H9 (cell line): ENCODE measurements around the gene BRAF. TPM values are rescaled to one million over a fixed set of nuclear protein-coding genes. Genes with fewer than 3 reads are reported as not detected.
"Not testable (repeated sequence)": the region's sequence is repeated elsewhere in the genome, so short reads cannot be mapped to it uniquely, and the experiment has no call there.

Experiments
- DNase-seq: peaks from one replicate; pipeline ENCODE4 v3.0.0-alpha.2; 2017
- H2AFZ ChIP-seq: one replicate; pipeline ENCODE4 v1.6.1; 2013; ENCODE audit warnings: mild to moderate bottlenecking, low read length, control low read depth, moderate library complexity
- H2AK5ac ChIP-seq: 2 replicates; pipeline ENCODE4 v1.6.1; 2013; ENCODE audit warnings: low read length, control low read depth, mixed read lengths; ENCODE audit not compliant: insufficient read length
- H2BK120ac ChIP-seq: one replicate; pipeline ENCODE4 v1.6.1; 2013; ENCODE audit warnings: low read depth, mild to moderate bottlenecking, low read length, control low read depth, inconsistent platforms; ENCODE audit not compliant: poor library complexity, severe bottlenecking
- H2BK12ac ChIP-seq: 2 replicates; pipeline ENCODE4 v1.6.1; 2013; ENCODE audit warnings: low read length, control low read depth, mixed read lengths, low read depth; ENCODE audit not compliant: insufficient read length
- H2BK15ac ChIP-seq: 2 replicates; pipeline ENCODE4 v1.6.1; 2013; ENCODE audit warnings: low read depth, low read length, control low read depth
- H2BK20ac ChIP-seq: one replicate; pipeline ENCODE4 v1.6.1; 2013; ENCODE audit warnings: low read depth, mild to moderate bottlenecking, low read length, control low read depth, inconsistent platforms; ENCODE audit not compliant: poor library complexity, severe bottlenecking
- H2BK5ac ChIP-seq: 2 replicates; pipeline ENCODE4 v1.6.1; 2013; ENCODE audit warnings: low read length, control low read depth, mixed read lengths; ENCODE audit not compliant: insufficient read length
- H3K14ac ChIP-seq: 2 replicates; pipeline ENCODE4 v1.6.1; 2013; ENCODE audit warnings: low read length, control low read depth; ENCODE audit not compliant: insufficient read depth
- H3K18ac ChIP-seq: 2 replicates; pipeline ENCODE4 v1.6.1; 2013; ENCODE audit warnings: low read depth, mild to moderate bottlenecking, mixed read lengths, low read length, control low read depth; ENCODE audit not compliant: insufficient read length
- H3K23ac ChIP-seq: 2 replicates; pipeline ENCODE4 v1.6.1; 2013; ENCODE audit warnings: low read length, control low read depth, mixed read lengths, low read depth; ENCODE audit not compliant: insufficient read length
- H3K23me2 ChIP-seq: 2 replicates; pipeline ENCODE4 v1.6.1; 2013; ENCODE audit warnings: low read depth, mild to moderate bottlenecking, mixed read lengths, low read length, control low read depth; ENCODE audit not compliant: insufficient read length, poor library complexity, severe bottlenecking
- H3K27ac ChIP-seq: 2 replicates; pipeline ENCODE4 v1.5.1; 2013; ENCODE audit warnings: low read length, control low read depth, mixed read lengths, low read depth; ENCODE audit not compliant: insufficient read length
- H3K27me3 ChIP-seq: 2 replicates; pipeline ENCODE4 v1.6.1; 2013; ENCODE audit warnings: low read length, control low read depth, inconsistent platforms; ENCODE audit not compliant: insufficient read depth
- H3K4ac ChIP-seq: 2 replicates; pipeline ENCODE4 v1.6.1; 2013; ENCODE audit warnings: low read depth, mild to moderate bottlenecking, control low read depth, inconsistent platforms, low read length, moderate library complexity
- H3K4me1 ChIP-seq: 2 replicates; pipeline ENCODE4 v1.6.1; 2013; ENCODE audit warnings: low read length, control low read depth, inconsistent platforms; ENCODE audit not compliant: insufficient read depth
- H3K4me2 ChIP-seq: 2 replicates; pipeline ENCODE4 v1.6.1; 2013; ENCODE audit warnings: low read length, control low read depth, mixed read lengths; ENCODE audit not compliant: insufficient read length, insufficient read depth
- H3K56ac ChIP-seq: 2 replicates; pipeline ENCODE4 v1.6.1; 2013; ENCODE audit warnings: low read depth, mild to moderate bottlenecking, mixed read lengths, low read length, control low read depth; ENCODE audit not compliant: insufficient read length
- H3K79me1 ChIP-seq: 2 replicates; pipeline ENCODE4 v1.6.1; 2013; ENCODE audit warnings: low read depth, mild to moderate bottlenecking, moderate library complexity, low read length, control low read depth, inconsistent platforms; ENCODE audit not compliant: insufficient read depth, poor library complexity, severe bottlenecking
- H3K79me2 ChIP-seq: 2 replicates; pipeline ENCODE4 v1.6.1; 2013; ENCODE audit warnings: low read length, control low read depth, inconsistent platforms; ENCODE audit not compliant: insufficient read depth
- H3K9ac ChIP-seq: 2 replicates; pipeline ENCODE4 v1.6.1; 2013; ENCODE audit warnings: low read length, control low read depth, mixed read lengths; ENCODE audit not compliant: insufficient read length; ENCODE audit errors: extremely low read depth
- H3K9me3 ChIP-seq: one replicate; pipeline ENCODE4 v1.6.1; 2013; ENCODE audit warnings: low read depth, low read length, inconsistent platforms; ENCODE audit not compliant: control insufficient read depth
- H3T11ph ChIP-seq: one replicate; pipeline ENCODE4 v1.6.1; 2013; ENCODE audit warnings: mild to moderate bottlenecking, low read length, control low read depth, inconsistent platforms
- H4K20me1 ChIP-seq: one replicate; pipeline ENCODE4 v1.6.1; 2013; ENCODE audit not compliant: control insufficient read depth, insufficient read length, insufficient read depth
- H4K5ac ChIP-seq: 2 replicates; pipeline ENCODE4 v1.6.1; 2013; ENCODE audit warnings: low read depth, mild to moderate bottlenecking, mixed read lengths, low read length, control low read depth; ENCODE audit not compliant: insufficient read length
- H4K8ac ChIP-seq: replicated peaks from 2 replicates; pipeline ENCODE4 v1.6.1; 2013; ENCODE audit warnings: low read length, control low read depth, mixed read lengths, low read depth; ENCODE audit not compliant: insufficient read length
- H4K91ac ChIP-seq: 2 replicates; pipeline ENCODE4 v1.6.1; 2013; ENCODE audit warnings: low read depth, mild to moderate bottlenecking, moderate library complexity, mixed read lengths, low read length, control low read depth; ENCODE audit not compliant: insufficient read length
- H3K27ac Mint-ChIP-seq, 3 experiments: 2 replicates in 2 of 3; 3 replicates in 1 of 3; pipeline ENCODE4 v1.8.0; 2020 to 2021; ENCODE audit warnings: mixed read lengths in 3 of 3, mild to moderate bottlenecking in 1 of 3, moderate library complexity in 1 of 3
- H3K27me3 Mint-ChIP-seq: 2 replicates; pipeline ENCODE4 v1.8.0; 2021; ENCODE audit warnings: low read depth, mild to moderate bottlenecking, moderate library complexity, mixed read lengths
- H3K36me3 Mint-ChIP-seq, 3 experiments: 2 replicates in 2 of 3; 3 replicates in 1 of 3; pipeline ENCODE4 v1.8.0; 2020 to 2021; ENCODE audit warnings: low read depth in 3 of 3, mixed read lengths in 3 of 3; ENCODE audit not compliant: insufficient read depth in 1 of 3
- H3K4me1 Mint-ChIP-seq, 2 experiments: 2 replicates each; pipeline ENCODE4 v1.8.0; 2020; ENCODE audit warnings: mixed read lengths in 2 of 2
- H3K4me3 Mint-ChIP-seq, 2 experiments: 2 replicates in 1 of 2; 3 replicates in 1 of 2; pipeline ENCODE4 v1.8.0; 2020 to 2021; ENCODE audit warnings: mild to moderate bottlenecking in 2 of 2, mixed read lengths in 2 of 2, moderate library complexity in 1 of 2
- H3K9me3 Mint-ChIP-seq, 2 experiments: 2 replicates in 1 of 2; 3 replicates in 1 of 2; pipeline ENCODE4 v1.8.0; 2020; ENCODE audit warnings: mild to moderate bottlenecking in 2 of 2, mixed read lengths in 2 of 2, moderate library complexity in 1 of 2
- CTCF ChIP-seq: fragments of 200-600 bp; sonication (generic); conservative IDR thresholded peaks from 3 replicates; pipeline ENCODE4 v1.8.0; 2021; ENCODE audit warnings: antibody characterized with exemption, mild to moderate bottlenecking
- WGBS: extraction: QIAGEN DNeasy Blood & Tissue Kit; methylation state at CpG from one replicate; pipeline ENCODE4 v1.1.7; 2013; ENCODE audit warnings: missing lambda C conversion rate, low lambda C conversion rate, mixed read lengths; ENCODE audit not compliant: insufficient read length; ENCODE audit errors: extremely low coverage; 5-methylcytosine and 5-hydroxymethylcytosine counted together
- total RNA-seq: library from RNA; stranded (reverse); gene quantifications from 2 replicates; pipeline ENCODE4 v1.2.1, GENCODE V29; 2021

Gene BRAF
- total RNA-seq, 1 experiment from 2014 or later = 32.9 TPM

- Histone ChIP-seq H4K91ac (no peak overlapping the region), H3K18ac (no peak overlapping the region), H4K20me1 (no peaks in the 10 kb centered on the region), H3K27ac (no peak overlapping the region), H2BK15ac (no peak overlapping the region), H3K23ac (no peak overlapping the region), H3K4me1 (no peaks in the 10 kb centered on the region; the same call in 1 of the 2 replicates), H4K5ac (no peak overlapping the region), H3K27me3 (no peaks in the 10 kb centered on the region), H3K79me1 (peaks cover 2% of the 10 kb centered on the region), H3K23me2 (no peaks in the 10 kb centered on the region), H3K14ac (no peak overlapping the region), H2AFZ (no peak overlapping the region), H3K9ac (no peak overlapping the region), H2BK5ac (no peak overlapping the region), H2BK20ac (no peak overlapping the region), H2BK12ac (no peak overlapping the region), H2AK5ac (no peak overlapping the region), H4K8ac (no peak overlapping the region), H2BK120ac (no peak overlapping the region), H3K9me3 (no peaks in the 10 kb centered on the region), H3K4me2 (no peak overlapping the region), H3K4ac (no peak overlapping the region), H3K56ac (no peak overlapping the region), H3K79me2 (no peaks in the 10 kb centered on the region; the same call in 1 of the 2 replicates), H3T11ph (no peak overlapping the region)
- H3K4me3 Mint-ChIP-seq = no peak overlapping the region
- no peaks in the 10 kb centered on the region for H3K27me3 Mint-ChIP-seq
- H3K9me3 Mint-ChIP-seq = peaks cover 0 to 1% of the 10 kb centered on the region in 2 experiments; a peak in 1 of 5 replicates
- peaks cover 0 to 4% of the 10 kb centered on the region in 2 experiments; a peak in 2 of 4 replicates for H3K4me1 Mint-ChIP-seq
- WGBS = no CpG with 5 or more reads among the region's 1 CpG
- DNase-seq = no peak
- H3K36me3 Mint-ChIP-seq = peaks cover 0 to 14% (median 4%) of the 10 kb centered on the region in 3 experiments; a peak in 4 of 7 replicates
- no peak for TF ChIP-seq CTCF
- H3K27ac Mint-ChIP-seq = no peak overlapping the region
Measured at GRCh38 chr7:140883378-140883777, 41.4 kb downstream of the BRAF start.

GRCh38 chr7:140882834-140883233, 41.9 kb downstream of the BRAF start:
- not testable (repeated sequence) for H2AK5ac ChIP-seq, H3K56ac ChIP-seq, H3T11ph ChIP-seq, H3K4me2 ChIP-seq, H3K9me3 Mint-ChIP-seq, H2AFZ ChIP-seq, H3K27me3 Mint-ChIP-seq, H3K4ac ChIP-seq, H3K9me3 ChIP-seq, H3K79me1 ChIP-seq, H3K4me1 ChIP-seq, H3K18ac ChIP-seq, H2BK12ac ChIP-seq, H3K79me2 ChIP-seq, H3K27ac Mint-ChIP-seq, H3K27me3 ChIP-seq, H2BK5ac ChIP-seq, H3K23ac ChIP-seq, H4K8ac ChIP-seq, DNase-seq, H3K4me3 Mint-ChIP-seq, H3K27ac ChIP-seq, H4K91ac ChIP-seq, H3K23me2 ChIP-seq, H4K5ac ChIP-seq, H3K4me1 Mint-ChIP-seq, H3K9ac ChIP-seq, H4K20me1 ChIP-seq, H2BK15ac ChIP-seq, H2BK120ac ChIP-seq, H3K14ac ChIP-seq, H2BK20ac ChIP-seq
- no CpG with 5 or more reads among the region's 2 CpGs for WGBS
- peaks cover 0 to 19% (median 6%) of the 10 kb centered on the region in 3 experiments; a peak in 4 of 7 replicates for H3K36me3 Mint-ChIP-seq
